Type B pancreatic cell (in vitro differentiated cells): ENCODE results near the gene PALMD. TPM values are rescaled to one million over a fixed set of nuclear protein-coding genes. Genes with fewer than 3 reads are reported as not detected.
A peak's percentile ranks its signal among the peaks of the same experiment; 100 is the strongest.

Experiments used
- DNase-seq: peaks from one replicate; pipeline ENCODE4 v3.0.0; 2021; ENCODE audit warnings: mixed read lengths; ENCODE audit not compliant: unreplicated experiment; ENCODE audit errors: extremely low spot score
- H3K27ac Mint-ChIP-seq: 2 replicates; pipeline ENCODE4 v1.8.0; 2021; ENCODE audit warnings: mild to moderate bottlenecking, mixed read lengths
- H3K27me3 Mint-ChIP-seq: 2 replicates; pipeline ENCODE4 v1.8.0; 2021; ENCODE audit warnings: mixed read lengths
- H3K36me3 Mint-ChIP-seq: 2 replicates; pipeline ENCODE4 v1.8.0; 2021; ENCODE audit warnings: mixed read lengths
- H3K4me1 Mint-ChIP-seq: one replicate; pipeline ENCODE4 v1.8.0; 2021; ENCODE audit warnings: mixed read lengths; ENCODE audit not compliant: unreplicated experiment
- H3K4me3 Mint-ChIP-seq: 2 replicates; pipeline ENCODE4 v1.8.0; 2021; ENCODE audit warnings: mild to moderate bottlenecking, mixed read lengths
- H3K9me3 Mint-ChIP-seq: 2 replicates; pipeline ENCODE4 v1.8.0; 2021; ENCODE audit warnings: mixed read lengths
- total RNA-seq: library from RNA; stranded (reverse); gene quantifications from 2 replicates; pipeline ENCODE4 v1.2.1, GENCODE V29; 2021; ENCODE audit warnings: low replicate concordance
- TF ChIP-seq, protein P1 (sequence below): fragments of 200-600 bp; sonication (generic); conservative IDR thresholded peaks from 2 replicates; pipeline ENCODE4 v1.5.0; 2021; ENCODE audit warnings: antibody characterized with exemption, mild to moderate bottlenecking

PALMD gene
- total RNA-seq, 1 donor from 2014 or later: 2.0 TPM

DNA sequence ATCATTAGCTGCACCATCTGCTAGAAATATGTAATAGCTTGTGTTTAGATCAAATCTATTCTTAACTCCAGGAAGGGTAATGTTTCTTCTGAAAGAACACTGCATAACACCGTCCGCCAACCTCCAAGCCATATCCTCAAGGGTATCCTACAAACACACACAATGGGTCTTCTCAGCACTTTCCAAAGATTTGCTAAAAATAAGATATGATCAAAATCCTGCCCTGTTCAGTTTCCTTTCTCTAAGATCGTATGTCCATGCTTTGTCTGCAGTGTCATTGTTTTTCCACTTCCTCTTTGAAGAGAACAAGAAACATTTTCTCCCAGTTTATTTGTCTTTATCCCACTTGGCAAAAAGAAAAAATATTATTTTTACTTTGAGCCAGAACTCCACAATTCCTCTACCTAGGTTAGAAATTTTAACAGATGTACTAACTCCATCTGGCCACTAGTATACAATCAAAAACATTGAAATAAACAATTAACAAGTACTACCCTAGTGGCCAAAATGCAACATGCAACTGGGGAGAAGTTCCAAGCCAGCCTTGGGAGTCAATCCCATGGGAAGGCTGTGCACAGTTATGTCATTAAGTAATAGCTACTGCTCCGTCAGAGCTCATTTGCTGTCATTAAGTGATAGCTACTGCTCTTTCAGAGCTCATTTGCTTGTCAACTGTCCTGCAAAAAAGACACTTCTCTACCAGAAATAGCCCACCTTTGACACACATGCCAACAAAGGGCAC, 82.8 kb downstream of the PALMD start:
- Mint-ChIP-seq H3K4me1 (peaks cover 11% of the 10 kb centered on the region), H3K36me3 (no peaks in the 10 kb centered on the region), H3K27ac (no peak overlapping the region), H3K27me3 (no peaks in the 10 kb centered on the region), H3K9me3 (no peaks in the 10 kb centered on the region), H3K4me3 (no peak overlapping the region)
- TF ChIP-seq, protein P1, sequence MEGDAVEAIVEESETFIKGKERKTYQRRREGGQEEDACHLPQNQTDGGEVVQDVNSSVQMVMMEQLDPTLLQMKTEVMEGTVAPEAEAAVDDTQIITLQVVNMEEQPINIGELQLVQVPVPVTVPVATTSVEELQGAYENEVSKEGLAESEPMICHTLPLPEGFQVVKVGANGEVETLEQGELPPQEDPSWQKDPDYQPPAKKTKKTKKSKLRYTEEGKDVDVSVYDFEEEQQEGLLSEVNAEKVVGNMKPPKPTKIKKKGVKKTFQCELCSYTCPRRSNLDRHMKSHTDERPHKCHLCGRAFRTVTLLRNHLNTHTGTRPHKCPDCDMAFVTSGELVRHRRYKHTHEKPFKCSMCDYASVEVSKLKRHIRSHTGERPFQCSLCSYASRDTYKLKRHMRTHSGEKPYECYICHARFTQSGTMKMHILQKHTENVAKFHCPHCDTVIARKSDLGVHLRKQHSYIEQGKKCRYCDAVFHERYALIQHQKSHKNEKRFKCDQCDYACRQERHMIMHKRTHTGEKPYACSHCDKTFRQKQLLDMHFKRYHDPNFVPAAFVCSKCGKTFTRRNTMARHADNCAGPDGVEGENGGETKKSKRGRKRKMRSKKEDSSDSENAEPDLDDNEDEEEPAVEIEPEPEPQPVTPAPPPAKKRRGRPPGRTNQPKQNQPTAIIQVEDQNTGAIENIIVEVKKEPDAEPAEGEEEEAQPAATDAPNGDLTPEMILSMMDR: peak; percentile 74
- no peak for DNase-seq

DNA sequence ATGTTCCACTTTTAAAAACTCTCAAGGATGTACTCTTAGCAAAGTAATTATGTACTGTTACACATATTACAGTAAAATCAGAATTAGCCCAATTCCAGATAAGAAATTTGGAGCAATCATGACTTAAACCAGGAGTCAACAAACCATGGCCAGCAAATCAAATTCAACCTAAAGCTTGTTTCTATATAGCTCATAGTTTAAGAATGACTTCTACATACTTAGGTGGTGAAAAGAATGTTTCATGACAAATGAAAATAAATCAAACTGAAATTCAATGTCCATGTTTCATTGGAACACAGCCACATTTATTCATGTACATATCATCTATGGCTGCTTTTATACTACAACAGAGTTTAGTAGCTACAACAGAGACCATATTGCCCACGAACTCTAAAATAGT, 85.5 kb downstream of the PALMD start:
- Mint-ChIP-seq H3K9me3 (no peaks in the 10 kb centered on the region), H3K27ac (no peak overlapping the region), H3K36me3 (peaks cover 3% of the 10 kb centered on the region), H3K4me3 (no peak overlapping the region), H3K27me3 (no peaks in the 10 kb centered on the region), H3K4me1 (peaks cover 11% of the 10 kb centered on the region)
- DNase-seq: no peak
- TF ChIP-seq, protein P1: no peak

GRCh38 chr1:99735852-99736251, 89.9 kb downstream of the PALMD start:
- H3K36me3 Mint-ChIP-seq: peaks cover 3% of the 10 kb centered on the region

GRCh38 chr1:99737016-99737415, 91.1 kb downstream of the PALMD start:
- TF ChIP-seq, protein P1: peak; percentile 63
- H3K4me1 Mint-ChIP-seq: peaks cover 8% of the 10 kb centered on the region
- H3K27me3 Mint-ChIP-seq: no peaks in the 10 kb centered on the region
- DNase-seq: no peak
- H3K4me3 Mint-ChIP-seq: no peak overlapping the region
- H3K9me3 Mint-ChIP-seq: no peaks in the 10 kb centered on the region
- H3K27ac Mint-ChIP-seq: no peak overlapping the region
- peaks cover 3% of the 10 kb centered on the region for H3K36me3 Mint-ChIP-seq

More at GRCh38 chr1:99735852-99736251, 89.9 kb downstream of the PALMD start:
- Mint-ChIP-seq H3K4me3 (no peak overlapping the region), H3K9me3 (no peaks in the 10 kb centered on the region), H3K27me3 (no peaks in the 10 kb centered on the region), H3K27ac (no peak overlapping the region), H3K4me1 (peaks cover 3% of the 10 kb centered on the region)
- no peak for DNase-seq
- TF ChIP-seq, protein P1: no peak

DNA sequence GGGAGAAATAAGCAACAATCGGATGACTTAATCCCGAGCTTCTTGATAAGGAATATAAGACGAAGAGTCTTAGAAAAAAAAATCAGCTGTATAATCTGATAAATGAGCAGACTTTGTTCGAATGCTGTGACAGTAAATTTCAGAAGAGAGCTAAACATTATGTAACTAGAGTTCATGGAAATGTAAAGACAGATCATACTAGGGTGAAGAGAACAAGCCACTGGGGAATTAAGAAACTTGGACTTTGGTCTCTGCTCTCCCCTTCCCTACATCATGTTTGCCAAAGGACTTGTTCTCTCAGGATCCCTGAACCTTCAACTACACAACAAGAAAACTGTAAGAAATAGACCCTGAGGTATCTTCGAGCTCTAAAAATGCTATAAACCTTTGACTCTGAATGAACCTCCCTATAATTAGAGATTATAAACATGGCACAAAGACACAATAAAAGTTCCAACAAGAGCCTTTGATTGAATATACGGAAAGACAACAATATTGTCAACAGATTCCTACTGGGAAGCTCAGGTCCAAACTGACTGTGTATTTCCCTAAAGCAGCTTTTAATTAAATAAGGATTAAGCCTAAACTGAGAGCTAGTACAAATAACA, 93.0 kb downstream of the PALMD start:
- H3K4me1 Mint-ChIP-seq: peaks cover 8% of the 10 kb centered on the region
- no peaks in the 10 kb centered on the region for H3K9me3 Mint-ChIP-seq
- TF ChIP-seq, protein P1: no peak
- H3K36me3 Mint-ChIP-seq: peaks cover 3% of the 10 kb centered on the region
- H3K27ac Mint-ChIP-seq: no peak overlapping the region
- DNase-seq: no peak
- H3K27me3 Mint-ChIP-seq: no peaks in the 10 kb centered on the region
- no peak overlapping the region for H3K4me3 Mint-ChIP-seq
